ENCODE results near the gene RABGAP1L. TPM values are rescaled to one million over a fixed set of nuclear protein-coding genes. Genes with fewer than 3 reads are reported as not detected.

Gene RABGAP1L
- polyA plus RNA-seq, 3 donors = 35.2 to 75.3 (median 63.3) TPM

DNA sequence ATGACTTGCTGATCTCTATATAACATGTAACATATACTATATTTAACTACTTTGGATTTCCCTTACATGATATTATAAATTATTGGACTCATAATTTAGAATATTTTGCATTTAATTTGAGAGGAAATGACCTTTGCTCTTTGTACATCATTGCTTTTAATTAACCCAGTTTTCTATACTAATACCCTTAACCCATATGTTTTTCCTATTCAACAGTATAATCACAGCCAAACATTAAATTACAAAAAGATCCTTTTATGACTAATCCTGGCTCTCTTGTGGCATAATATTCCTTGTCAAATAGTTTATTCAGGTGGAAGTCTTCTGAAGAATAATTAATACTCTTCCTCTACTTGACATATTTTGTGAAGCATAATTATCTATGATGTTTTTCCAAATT lies 232.4 kb downstream of the RABGAP1L start:
- H3K4me1 Mint-ChIP-seq = no peaks in the 10 kb centered on the region
- intact Hi-C loops (cut with micrococcal nuclease) = no loop called here
- H3K27ac Mint-ChIP-seq = no peak overlapping the region

DNA sequence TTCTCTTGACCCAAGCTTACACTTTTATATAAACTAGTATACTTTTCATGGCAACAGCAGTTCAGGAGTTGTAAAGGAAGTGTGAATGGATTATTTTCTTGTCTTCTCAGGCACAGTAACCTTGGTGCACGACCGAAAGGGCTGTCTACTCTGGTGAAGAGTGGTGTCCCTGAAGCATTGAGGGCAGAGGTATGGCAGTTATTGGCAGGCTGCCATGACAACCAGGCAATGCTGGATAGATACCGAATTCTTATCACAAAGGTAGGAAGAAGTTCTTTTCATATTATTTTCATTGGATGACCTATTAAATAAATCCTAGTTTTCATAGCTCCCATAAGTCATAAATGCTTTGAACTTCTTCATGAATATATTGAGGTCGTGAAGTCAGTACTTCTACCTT lies 234.6 kb downstream of the RABGAP1L start:
- Histone ChIP-seq H3K4me1 (ENCODE audit: control insufficient read depth in 1 of 2, insufficient read depth in 2 of 2, low read length in 2 of 2) (no peaks in the 10 kb centered on the region), H4K20me1 (ENCODE audit: insufficient read depth, low read length) (no peaks in the 10 kb centered on the region), H3K36me3 (replicated peaks in 1 of 2; ENCODE audit: control insufficient read depth in 1 of 2, insufficient read depth in 2 of 2, low read length in 2 of 2) (peaks cover 0 to 21% of the 10 kb centered on the region in 2 donors), H3K4me2 (replicated peaks; ENCODE audit: extremely low read depth, low read length, poor library complexity, severe bottlenecking) (no peak overlapping the region), H3K79me2 (ENCODE audit: insufficient read depth, low read length) (no peaks in the 10 kb centered on the region), H3K9ac (ENCODE audit: insufficient read depth, low read length, poor library complexity, severe bottlenecking) (no peak overlapping the region), H3K27me3 (ENCODE audit: control insufficient read depth in 2 of 2, insufficient read depth in 2 of 2, low read length in 2 of 2) (no peaks in the 10 kb centered on the region), H3K4me3 (replicated peaks in 1 of 3; ENCODE audit: low read depth in 2 of 3, low read length in 3 of 3) (no peak overlapping the region), H2AFZ (ENCODE audit: insufficient read depth, low read depth, low read length, poor library complexity, severe bottlenecking) (no peak overlapping the region), H3K27ac (ENCODE audit: low read depth in 1 of 2, low read length in 2 of 2) (no peak overlapping the region), H3K9me3 (replicated peaks in 1 of 2; ENCODE audit: control insufficient read depth in 1 of 2, insufficient read depth in 1 of 2, low read length in 2 of 2) (no peaks in the 10 kb centered on the region)
- intact Hi-C loops (cut with micrococcal nuclease) = no loop called here
- 100% methylated on average over 2 of the region's 4 CpGs for WGBS (ENCODE audit: insufficient coverage)
- TF ChIP-seq, protein P1, sequence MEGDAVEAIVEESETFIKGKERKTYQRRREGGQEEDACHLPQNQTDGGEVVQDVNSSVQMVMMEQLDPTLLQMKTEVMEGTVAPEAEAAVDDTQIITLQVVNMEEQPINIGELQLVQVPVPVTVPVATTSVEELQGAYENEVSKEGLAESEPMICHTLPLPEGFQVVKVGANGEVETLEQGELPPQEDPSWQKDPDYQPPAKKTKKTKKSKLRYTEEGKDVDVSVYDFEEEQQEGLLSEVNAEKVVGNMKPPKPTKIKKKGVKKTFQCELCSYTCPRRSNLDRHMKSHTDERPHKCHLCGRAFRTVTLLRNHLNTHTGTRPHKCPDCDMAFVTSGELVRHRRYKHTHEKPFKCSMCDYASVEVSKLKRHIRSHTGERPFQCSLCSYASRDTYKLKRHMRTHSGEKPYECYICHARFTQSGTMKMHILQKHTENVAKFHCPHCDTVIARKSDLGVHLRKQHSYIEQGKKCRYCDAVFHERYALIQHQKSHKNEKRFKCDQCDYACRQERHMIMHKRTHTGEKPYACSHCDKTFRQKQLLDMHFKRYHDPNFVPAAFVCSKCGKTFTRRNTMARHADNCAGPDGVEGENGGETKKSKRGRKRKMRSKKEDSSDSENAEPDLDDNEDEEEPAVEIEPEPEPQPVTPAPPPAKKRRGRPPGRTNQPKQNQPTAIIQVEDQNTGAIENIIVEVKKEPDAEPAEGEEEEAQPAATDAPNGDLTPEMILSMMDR (IDR thresholded peaks at IDR 0.05) = no peak
- Mint-ChIP-seq H3K36me3 (peaks cover 0 to 24% of the 10 kb centered on the region in 2 donors), H3K4me1 (no peaks in the 10 kb centered on the region), H3K27ac (no peak overlapping the region), H3K9me3 (peaks cover 0 to 10% (median 3%) of the 10 kb centered on the region in 7 donors), H3K27me3 (ENCODE audit: low read depth in 3 of 3) (no peaks in the 10 kb centered on the region), H3K4me3 (no peak overlapping the region)
- DNase-seq = no peak

More for the DNA sequence above, 232.4 kb downstream of the RABGAP1L start:
- Histone ChIP-seq H3K9me3 (replicated peaks in 1 of 2; ENCODE audit: control insufficient read depth in 1 of 2, insufficient read depth in 1 of 2, low read length in 2 of 2) (no peaks in the 10 kb centered on the region), H3K9ac (ENCODE audit: insufficient read depth, low read length, poor library complexity, severe bottlenecking) (no peak overlapping the region), H3K4me3 (replicated peaks in 1 of 3; ENCODE audit: low read depth in 2 of 3, low read length in 3 of 3) (no peak overlapping the region), H2AFZ (ENCODE audit: insufficient read depth, low read depth, low read length, poor library complexity, severe bottlenecking) (no peak overlapping the region), H3K79me2 (ENCODE audit: insufficient read depth, low read length) (no peaks in the 10 kb centered on the region), H3K4me1 (ENCODE audit: control insufficient read depth in 1 of 2, insufficient read depth in 2 of 2, low read length in 2 of 2) (no peaks in the 10 kb centered on the region), H3K36me3 (replicated peaks in 1 of 2; ENCODE audit: control insufficient read depth in 1 of 2, insufficient read depth in 2 of 2, low read length in 2 of 2) (peaks cover 0 to 5% of the 10 kb centered on the region in 2 donors), H4K20me1 (ENCODE audit: insufficient read depth, low read length) (no peaks in the 10 kb centered on the region), H3K27ac (ENCODE audit: low read depth in 1 of 2, low read length in 2 of 2) (no peak overlapping the region), H3K27me3 (ENCODE audit: control insufficient read depth in 2 of 2, insufficient read depth in 2 of 2, low read length in 2 of 2) (no peaks in the 10 kb centered on the region), H3K4me2 (replicated peaks; ENCODE audit: extremely low read depth, low read length, poor library complexity, severe bottlenecking) (no peak overlapping the region)
- H3K27me3 Mint-ChIP-seq (ENCODE audit: low read depth in 3 of 3) = no peaks in the 10 kb centered on the region
- TF ChIP-seq, protein P1 (IDR thresholded peaks at IDR 0.05) = no peak
- H3K36me3 Mint-ChIP-seq = peaks cover 0 to 13% of the 10 kb centered on the region in 2 donors
- no peak overlapping the region for H3K4me3 Mint-ChIP-seq
- H3K9me3 Mint-ChIP-seq = peaks cover 0 to 10% (median 1%) of the 10 kb centered on the region in 7 donors
- no peak for DNase-seq

All from CD14-positive monocyte (primary cell).